Measurements from ENCODE around the gene UTS2R.
"Not testable (repeated sequence)": the region's sequence is repeated elsewhere in the genome, so short reads cannot be mapped to it uniquely, and the experiment has no call there.

The UTS2R gene

DNA sequence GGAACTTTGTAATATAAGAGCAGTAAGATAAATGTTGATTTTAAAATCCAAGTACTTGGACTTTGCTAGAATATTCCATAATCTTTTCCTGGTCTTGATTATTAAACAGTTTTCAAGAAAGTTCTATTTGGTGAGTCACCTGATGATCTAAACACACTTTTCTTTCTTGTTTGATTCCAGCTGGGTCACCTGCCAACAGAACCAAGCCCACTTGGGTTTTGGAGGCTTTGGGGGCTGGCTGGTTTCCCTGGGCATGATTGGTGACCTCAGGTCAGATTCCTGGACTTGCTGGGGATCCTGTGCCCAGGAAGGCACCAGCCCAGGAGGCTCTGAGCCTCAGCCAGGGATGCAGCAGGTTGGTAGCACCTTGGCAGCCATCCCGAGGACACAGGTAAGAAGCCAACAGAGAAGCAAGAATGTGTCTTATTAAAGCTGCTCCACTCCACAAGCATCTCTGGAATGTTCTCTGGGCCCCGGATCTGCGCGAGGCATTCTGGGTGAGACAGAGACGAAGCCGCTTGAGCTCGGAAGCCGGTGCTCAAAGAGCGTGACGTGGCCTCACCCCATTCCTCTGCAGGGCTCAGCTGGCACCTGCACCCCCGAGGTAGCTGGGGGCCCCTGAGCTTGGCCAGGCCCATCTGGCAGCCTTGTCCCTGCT lies 15.7 kb upstream of the UTS2R start:
- DNase-seq: no peak

DNA sequence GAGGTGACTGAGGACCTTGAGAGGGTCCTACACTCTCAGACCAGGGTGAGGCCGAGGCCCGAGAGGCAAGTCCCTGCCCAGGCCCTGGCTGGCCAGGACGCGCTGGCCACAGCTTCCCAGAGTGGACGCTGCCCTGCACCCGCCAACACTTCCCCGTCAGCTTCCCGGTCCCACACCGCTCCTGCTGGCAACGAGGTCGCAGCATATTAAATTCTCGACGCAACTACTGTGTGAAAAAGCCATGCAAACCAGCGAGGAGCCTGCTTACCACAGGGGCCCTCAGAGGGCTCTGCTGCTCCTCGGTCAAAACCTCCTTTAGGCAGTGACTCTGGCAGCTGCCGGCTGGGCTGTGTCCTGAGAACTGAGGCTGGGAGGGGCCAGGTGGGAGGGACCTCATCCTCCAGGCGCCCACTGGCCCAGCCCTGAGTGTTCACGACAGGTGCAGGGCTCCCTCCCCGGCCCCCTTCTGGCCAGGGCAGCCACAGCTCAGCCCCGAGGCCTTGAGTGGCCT lies 14.7 kb upstream of the UTS2R start:
- DNase-seq: no peak

DNA sequence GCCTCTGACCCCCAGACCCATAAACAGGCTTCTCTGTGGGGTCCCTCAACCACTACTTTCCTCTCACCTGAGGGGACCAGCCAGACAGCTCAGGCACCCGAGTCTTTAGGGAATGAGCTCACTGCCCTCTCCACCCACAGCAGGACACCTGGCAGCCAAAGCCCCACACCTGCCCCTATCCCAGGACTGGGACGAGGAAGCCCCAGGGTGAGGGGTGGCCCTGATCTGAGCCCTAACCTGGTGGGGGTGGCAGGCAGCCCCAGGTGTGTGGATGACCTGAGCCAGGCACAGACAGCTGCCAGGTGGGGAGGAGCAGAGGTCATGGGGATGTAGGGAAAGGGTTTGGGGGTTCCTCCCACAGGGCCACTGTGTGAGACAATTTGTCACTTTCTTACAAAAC lies 14.2 kb upstream of the UTS2R start:
- DNase-seq: no peak

DNA sequence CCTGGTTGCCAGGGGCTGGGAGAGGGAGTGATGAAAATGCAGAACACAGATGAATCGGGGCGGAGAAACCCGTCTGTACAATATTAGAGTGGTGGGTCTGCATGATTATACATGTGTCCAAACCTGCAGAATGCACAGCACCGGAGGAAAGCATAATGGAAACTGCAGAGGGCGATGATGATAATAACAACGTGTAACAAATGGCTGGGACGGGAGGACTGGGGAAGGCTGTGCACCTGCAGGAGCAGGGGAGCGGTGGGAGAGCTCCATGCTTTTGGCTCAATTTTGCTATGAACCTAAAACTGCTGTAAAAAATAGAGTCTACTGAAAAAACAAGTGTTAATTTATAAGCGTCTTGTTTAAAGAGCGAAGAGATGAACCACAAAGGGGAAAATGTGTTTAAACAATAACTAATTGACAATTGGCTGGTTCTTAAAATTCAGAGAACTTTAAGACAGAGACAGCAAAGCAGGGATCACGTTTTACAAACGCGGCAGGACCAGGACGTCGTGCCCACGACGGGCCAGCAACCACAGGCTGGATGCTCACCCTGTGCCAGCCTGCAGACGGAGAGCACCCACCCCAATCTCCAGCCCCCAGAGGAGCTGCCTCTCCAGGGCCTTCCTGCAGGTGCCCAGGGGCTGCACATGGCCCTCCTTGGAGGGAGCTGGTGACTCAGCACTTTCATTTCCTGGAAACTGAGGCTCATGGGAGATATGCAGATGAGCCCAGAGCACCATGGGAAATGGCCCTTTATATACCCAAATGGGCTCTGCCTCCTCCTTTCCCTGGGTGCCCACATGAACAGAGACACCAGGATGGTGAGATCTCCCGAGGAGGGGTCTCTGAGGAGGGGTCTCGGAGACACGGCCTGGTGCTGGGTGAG lies 12.9 kb upstream of the UTS2R start, which contains the start of gene TEX19:
Gene TEX19, plus strand, starts transcription at position 783 of the 886 bp plus-strand sequence. CDS start 2,904 bp downstream, outside the sequence.
- DNase-seq: no peak

DNA sequence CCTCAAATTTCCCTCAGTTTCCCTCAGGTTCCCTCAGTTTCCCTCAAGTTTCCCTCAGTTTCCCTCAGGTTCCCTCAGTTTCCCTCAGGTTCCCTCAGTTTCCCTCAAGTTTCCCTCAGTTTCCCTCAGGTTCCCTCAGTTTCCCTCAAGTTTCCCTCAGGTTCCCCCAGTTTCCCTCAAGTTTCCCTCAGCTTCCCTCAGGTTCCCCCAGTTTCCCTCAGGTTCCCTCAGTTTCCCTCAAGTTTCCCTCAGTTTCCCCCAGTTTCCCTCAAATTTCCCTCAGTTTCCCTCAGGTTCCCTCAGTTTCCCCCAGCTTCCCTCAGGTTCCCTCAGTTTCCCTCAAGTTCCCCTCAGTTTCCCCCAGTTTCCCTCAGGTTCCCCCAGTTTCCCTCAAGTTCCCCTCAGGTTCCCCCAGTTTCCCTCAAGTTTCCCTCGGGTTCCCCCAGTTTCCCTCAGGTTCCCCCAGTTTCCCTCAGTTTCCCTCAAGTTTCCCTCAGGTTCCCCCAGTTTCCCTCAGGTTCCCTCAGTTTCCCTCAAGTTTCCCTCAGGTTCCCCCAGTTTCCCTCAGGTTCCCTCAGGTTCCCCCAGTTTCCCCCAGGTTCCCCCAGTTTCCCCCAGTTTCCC lies 12.0 kb upstream of the UTS2R start:
- DNase-seq: not testable (repeated sequence)

DNA sequence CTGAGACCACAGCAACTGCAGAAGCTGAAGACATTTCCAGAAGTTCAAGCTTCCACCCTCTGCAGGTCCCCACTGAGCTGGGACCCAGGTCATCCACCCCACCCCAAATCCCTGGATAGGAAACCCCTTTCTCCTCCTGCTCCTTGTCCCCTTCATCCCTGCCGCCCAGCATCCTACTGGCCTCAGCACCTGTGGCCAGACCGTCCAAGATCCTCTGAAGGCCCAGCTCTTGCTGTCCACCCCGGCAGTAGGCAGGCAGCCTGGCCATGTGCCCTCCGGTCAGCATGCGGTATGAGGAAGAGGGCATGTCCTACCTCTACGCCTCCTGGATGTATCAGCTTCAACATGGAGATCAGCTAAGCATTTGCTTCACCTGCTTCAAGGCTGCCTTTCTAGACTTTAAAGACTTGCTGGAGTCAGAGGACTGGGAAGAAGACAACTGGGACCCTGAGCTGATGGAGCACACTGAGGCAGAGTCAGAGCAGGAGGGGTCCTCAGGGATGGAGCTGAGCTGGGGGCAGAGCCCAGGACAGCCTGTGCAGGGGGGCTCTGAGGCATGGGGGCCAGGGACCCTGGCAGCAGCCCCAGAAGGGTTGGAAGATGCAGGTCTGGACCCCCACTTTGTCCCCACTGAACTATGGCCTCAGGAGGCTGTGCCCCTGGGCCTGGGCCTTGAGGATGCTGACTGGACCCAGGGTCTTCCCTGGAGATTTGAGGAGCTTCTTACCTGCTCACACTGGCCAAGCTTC lies 9.5 kb upstream of the UTS2R start:
- DNase-seq: no peak

DNA sequence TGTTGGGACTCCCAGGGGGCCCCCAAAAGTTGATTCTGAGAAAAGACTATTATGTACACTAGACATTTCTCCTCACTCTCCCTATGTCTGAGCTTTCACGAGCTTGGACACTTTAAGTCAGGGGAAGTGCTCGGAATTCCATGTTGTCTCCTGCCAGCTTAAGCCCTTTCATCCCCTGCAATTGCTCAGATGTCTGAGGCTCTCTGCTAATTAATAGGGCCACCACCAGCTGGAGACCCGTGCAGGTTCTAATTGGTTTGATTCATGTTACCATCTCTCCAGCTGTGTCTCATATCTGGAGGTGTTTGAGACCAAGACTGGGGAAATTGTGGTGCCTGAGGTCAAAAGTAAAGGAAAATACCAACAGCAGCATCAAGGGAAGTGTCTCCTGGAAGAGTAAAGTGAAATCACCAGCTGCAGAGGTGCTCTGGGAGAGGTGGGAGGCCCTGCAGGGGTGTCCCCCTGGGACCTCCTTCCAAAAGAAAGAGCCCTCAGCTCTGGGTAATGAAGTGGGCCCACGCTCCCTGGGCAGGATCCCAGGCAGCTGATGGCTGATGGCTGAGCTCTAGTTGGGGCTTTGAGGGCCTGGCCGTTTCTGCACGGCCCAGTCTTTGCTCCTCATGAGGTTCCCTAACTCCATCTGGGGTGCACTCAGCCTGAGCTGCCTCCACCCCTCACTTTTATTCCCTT lies 5.8 kb upstream of the UTS2R start:
- DNase-seq: no peak

DNA sequence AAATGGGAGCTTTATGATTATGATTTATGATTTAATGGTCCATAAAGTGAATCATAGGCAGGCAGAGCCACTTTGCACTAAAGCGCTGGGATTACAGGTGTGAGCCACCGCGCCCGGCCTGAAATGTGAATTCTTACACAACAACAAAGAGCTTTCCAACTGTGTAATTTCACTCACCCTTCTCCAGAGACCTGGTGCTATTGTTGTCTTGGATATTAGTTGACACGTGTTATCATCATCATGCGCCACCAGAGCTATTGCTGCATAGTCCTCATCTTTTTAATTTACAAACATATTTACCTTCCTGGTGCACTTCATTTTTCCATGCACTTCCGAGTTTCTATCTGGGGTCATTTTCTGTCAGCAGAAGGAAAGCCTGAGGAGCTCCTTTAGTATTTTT lies 4.8 kb upstream of the UTS2R start:
- no peak for DNase-seq

DNA sequence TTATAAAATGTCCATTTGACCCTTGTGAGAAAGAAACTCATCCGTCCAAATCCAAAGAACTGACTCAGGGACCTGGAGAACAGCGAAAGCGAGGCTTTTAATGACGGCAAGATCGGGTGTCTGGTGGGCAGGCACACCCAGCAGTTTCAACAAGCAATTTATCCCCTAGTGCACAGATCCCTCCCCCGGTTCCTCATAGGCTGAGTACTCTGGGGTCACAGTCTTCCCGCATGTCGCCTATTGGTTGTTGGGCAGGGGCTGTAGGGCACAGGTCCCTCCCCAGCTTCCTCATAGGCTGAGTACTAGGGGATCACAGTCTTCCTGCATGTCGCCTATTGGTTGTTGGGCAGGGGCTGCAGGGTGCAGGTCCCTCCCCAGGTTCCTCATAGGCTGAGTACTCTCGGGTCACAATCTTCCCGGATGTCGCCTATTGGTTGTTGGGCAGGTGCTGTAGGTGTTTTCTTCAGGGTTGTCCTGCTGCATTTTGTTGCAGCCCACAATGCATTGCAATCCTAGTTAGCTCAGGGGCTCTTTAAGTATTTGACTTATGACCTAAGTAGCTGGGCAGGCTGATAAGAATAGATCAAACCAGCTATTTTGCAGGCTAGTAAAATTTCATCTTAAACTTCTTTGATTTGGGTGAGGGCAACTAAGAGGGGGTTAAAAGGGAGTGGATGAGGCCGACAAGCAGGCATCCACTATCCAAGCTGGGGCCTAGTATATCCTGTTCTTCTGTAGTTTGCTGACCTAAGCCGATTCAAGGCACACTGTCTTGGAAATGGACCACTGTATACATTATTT lies 3.6 kb upstream of the UTS2R start:
- no peak for DNase-seq

DNA sequence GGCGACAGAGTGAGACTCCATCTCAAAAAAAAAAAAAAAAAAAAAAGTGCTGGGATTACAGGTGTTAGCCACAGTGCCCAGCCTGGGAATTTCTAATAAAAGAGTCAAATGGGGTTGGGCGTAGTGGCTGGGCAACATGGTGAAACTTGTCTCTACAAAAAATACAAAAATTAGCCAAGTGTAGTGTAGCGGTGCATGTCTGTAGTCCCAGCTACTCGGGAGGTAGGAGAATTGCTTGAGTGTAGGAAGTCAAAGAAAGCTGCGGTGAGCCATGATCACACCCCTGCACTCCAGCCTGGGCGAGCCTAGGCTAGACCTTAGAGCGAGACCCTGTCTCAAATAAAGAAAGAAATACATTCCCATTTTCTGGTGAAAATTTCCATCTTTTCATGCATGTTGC lies 2.4 kb upstream of the UTS2R start:
- no peak for DNase-seq

DNA sequence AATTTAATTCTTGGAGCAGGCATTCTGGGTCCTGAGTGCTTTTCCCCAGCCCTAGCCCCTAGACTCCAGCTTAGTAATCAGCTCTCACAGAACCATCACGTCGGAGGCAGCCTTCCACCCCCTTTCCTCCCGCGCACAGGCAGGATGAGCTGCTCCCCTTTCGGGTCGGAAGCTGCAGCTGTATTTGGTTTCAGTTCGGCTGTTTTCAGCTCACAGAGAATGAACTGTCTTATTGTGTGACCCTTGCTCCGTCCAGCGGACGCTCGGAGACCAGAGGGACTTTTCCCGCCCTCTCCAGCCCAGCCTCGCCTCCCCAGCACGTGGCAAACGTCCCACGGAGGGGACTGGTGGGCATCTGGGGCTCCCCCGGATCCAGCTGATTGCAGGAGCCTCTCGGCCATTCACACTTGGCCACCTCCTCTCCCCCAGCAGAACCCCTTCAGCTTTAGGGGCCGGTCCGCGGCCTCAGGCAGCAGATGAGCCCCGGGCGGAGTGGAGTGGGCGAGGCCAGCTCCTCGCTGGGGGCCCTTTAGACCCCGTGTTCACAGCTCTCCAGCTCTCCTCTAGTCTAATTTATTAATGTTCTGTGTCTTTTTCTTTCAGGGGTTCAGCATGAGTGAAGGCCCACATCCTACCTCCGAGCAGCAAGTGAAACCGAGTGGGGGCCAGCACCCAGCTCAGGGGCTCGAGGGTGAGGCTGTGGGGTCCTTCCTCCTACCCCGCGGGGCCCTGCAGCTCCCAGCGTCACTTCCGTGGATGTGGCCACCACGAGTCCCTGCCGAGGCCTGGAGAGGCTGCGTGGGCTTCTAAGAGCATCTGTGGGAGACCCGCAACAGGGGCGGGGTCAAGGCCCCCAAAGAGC lies 863 bp upstream of the UTS2R start:
- DNase-seq: peak; percentile 68

DNA sequence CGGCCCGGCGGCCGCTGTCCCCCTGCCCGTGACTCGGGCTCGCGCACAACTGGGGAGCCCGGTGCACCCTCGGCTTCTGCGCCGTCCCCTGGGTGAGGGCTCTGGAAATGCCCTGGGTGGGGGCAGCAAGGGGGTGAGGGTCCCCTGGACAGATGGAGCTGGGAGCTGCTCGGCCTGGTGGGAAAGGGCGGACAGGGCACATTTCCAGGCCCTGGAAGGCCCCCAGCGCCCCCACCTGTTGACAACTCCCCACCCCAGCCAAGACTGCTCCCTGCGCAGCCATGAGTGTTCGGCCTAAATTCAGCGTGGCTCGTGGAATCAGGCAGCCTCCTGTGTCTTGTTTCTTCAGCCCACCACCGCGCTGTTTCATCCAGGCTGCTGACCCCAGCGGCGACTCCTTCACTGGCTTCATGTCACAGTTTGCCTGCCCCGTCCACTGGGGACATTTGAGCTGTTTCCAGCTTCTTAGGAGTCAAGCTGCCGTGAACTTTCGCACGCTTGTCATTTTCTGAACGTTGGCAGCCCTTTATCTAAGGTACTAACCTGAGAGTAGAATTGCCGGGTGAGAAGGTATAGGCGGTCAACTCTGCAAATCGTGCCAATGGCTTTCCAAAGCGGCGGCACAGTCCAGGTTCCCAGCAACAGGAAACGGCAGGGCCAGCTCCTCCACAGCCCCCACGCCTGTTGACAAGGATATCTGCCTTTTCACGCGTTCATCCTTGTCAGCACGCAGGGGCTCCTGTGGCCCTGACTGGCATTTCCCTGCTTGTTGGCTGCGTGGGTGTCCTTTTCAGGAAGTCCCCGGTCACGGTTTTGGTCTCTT lies 895 bp downstream of the UTS2R start:
- no peak for DNase-seq

DNA sequence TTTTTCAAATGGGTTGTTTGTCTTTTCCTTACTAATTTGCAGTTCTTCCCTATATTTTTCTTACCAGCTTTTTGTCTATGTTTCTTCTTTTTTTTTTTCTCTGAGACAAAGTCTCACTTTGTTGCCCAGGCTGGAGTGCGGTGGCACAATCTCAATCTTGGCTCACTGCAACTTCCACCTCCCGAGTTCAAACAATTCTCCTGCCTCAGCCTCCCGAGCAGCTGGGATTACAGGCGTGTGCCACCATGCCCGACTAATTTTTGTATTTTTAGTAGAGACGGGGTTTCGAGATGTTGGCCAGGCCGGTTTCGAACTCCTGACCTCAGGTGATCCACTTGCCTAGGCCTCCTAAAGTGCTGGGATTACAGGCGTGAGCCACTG lies 1.5 kb downstream of the UTS2R start:
- DNase-seq: not testable (repeated sequence)

DNA sequence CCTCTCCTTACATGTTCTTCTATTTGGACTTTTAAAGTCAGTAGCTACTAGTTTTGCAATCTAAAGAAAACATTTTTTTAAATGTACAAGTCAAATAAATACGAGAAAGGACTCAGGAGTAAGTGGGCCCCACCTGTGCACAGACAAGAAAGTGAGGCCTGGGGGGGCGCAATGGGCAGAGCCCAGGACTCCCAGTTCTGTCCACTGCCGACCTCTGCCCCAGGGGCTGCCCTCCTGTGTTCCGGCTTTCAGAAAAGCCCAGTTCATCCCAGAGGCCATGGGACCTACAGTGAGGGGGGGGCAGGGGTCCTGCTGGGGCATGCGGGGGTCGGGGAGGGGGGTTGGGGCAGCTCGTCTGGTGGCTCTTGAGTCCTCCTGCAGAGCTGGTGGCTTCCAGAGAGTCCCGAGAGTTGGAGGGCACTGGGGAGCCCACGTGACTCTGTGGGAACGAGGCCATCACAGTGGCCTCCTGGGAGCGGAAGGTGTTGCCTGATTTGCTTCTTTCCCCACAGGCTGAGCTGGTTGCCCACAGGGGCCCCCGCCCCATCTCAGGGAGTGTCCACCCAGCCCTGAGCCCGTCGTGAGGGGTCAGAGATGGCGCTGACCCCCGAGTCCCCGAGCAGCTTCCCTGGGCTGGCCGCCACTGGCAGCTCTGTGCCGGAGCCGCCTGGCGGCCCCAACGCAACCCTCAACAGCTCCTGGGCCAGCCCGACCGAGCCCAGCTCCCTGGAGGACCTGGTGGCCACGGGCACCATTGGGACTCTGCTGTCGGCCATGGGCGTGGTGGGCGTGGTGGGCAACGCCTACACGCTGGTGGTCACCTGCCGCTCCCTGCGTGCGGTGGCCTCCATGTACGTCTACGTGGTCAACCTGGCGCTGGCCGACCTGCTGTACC lies 2.4 kb downstream of the UTS2R start:
- DNase-seq: no peak

DNA sequence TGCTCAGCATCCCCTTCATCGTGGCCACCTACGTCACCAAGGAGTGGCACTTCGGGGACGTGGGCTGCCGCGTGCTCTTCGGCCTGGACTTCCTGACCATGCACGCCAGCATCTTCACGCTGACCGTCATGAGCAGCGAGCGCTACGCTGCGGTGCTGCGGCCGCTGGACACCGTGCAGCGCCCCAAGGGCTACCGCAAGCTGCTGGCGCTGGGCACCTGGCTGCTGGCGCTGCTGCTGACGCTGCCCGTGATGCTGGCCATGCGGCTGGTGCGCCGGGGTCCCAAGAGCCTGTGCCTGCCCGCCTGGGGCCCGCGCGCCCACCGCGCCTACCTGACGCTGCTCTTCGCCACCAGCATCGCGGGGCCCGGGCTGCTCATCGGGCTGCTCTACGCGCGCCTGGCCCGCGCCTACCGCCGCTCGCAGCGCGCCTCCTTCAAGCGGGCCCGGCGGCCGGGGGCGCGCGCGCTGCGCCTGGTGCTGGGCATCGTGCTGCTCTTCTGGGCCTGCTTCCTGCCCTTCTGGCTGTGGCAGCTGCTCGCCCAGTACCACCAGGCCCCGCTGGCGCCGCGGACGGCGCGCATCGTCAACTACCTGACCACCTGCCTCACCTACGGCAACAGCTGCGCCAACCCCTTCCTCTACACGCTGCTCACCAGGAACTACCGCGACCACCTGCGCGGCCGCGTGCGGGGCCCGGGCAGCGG lies 3.2 kb downstream of the UTS2R start:
- no peak for DNase-seq

DNA sequence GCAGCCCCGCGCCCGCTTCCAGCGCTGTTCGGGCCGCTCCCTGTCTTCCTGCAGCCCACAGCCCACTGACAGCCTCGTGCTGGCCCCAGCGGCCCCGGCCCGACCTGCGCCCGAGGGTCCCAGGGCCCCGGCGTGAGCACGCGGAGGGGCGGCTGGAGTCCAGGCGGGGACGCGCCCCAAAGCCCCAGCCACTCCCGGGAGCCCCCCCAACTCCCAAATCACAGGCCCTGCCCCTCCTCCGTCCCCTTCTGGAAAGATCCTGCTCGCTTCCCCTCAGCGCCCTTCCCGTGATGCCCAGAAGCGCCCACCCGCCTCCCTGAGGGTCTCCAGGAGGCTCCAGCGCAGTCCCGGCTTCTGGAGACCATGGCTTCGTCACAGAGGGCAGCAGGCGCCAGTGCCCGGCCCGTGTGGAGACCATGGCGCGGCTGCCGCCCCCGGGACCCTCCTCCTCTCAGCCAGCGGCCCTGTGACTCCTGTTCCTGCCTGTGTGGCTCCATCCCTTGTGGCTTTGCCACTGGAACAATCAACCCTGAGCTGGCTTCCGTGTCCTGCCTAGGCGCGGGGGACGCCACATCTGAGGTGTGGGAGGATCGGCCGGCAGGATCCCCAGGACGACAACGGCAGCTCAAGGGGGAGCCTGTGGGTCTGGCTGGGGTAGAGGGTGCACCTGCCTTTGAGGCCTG lies 3.9 kb downstream of the UTS2R start:
- DNase-seq: no peak
